A549 (cell line): ENCODE data around the gene CCDC187. TPM values are rescaled to one million over a fixed set of nuclear protein-coding genes. Genes with fewer than 3 reads are reported as not detected.

Experiments
- ATAC-seq, 2 experiments: fragments of 200-7000 bp in 1 of 2; fragments of >200 bp in 1 of 2; cut with Nextera tagmentation in 1 of 2; cut with Tn5 transposase in 1 of 2; 3 replicates each; pipeline versions ENCODE4 v1.8.0 to v1.9.1; 2018 to 2020; ENCODE audit warnings: mild to moderate bottlenecking in 1 of 2, moderate library complexity in 1 of 2
- CTCF ChIA-PET: fragments of 300-600 bp; sonication (Branson Sonifier 250); formaldehyde crosslinking; extraction: SDS; loops from one replicate; lab custom pipeline; 2021; ENCODE audit warnings: antibody characterized with exemption, inconsistent platforms; lab: Yijun Ruan, JAX
- POLR2A ChIA-PET: fragments of 350-600 bp; formaldehyde crosslinking; extraction: SDS; loops from one replicate; lab custom pipeline; 2021; ENCODE audit warnings: antibody characterized with exemption, inconsistent platforms; lab: Yijun Ruan, JAX
- DNase-seq, 2 experiments: peaks; one replicate each; pipeline versions ENCODE4 v3.0.0 to v3.0.0-alpha.2; 2011 to 2016; ENCODE audit warnings: low read depth in 1 of 2, low spot score in 1 of 2
- FAIRE-seq: peaks from 2 replicates; lab custom pipeline; 2011; peaks lifted over from hg19 to GRCh38; lab: Jason Lieb, UNC
- H3K27ac ChIP-seq, 2 experiments: fragments of >200 bp; sonication (Bioruptor Twin); formaldehyde crosslinking; 3 replicates each; pipeline ENCODE4 v1.5.1; 2016 to 2017
- H3K4me1 ChIP-seq: fragments of >200 bp; sonication (Bioruptor Twin); formaldehyde crosslinking; 3 replicates; pipeline ENCODE4 v1.6.1; 2016
- H3K4me2 ChIP-seq: fragments of >200 bp; sonication (Bioruptor Twin); formaldehyde crosslinking; 3 replicates; pipeline ENCODE4 v1.6.1; 2016
- H3K4me3 ChIP-seq: fragments of >200 bp; sonication (Bioruptor Twin); formaldehyde crosslinking; 3 replicates; pipeline ENCODE4 v1.5.1; 2016
- H3K9me3 ChIP-seq: fragments of >200 bp; sonication (Bioruptor Twin); formaldehyde crosslinking; 3 replicates; pipeline ENCODE4 v1.6.1; 2016
- BHLHE40 ChIP-seq: IDR thresholded peaks from 2 replicates; pipeline ENCODE4 v1.6.1; 2012; ENCODE audit warnings: low read depth, low read length, inconsistent platforms
- CBX2 ChIP-seq: fragments of 200-600 bp; sonication (generic); IDR thresholded peaks from 2 replicates; pipeline ENCODE4 v1.6.1; 2016; ENCODE audit warnings: low read depth, mild to moderate bottlenecking, borderline replicate concordance
- CHD4 ChIP-seq: fragments of 200-600 bp; sonication (generic); IDR thresholded peaks from 2 replicates; pipeline ENCODE4 v1.6.1; 2016; ENCODE audit warnings: antibody characterized with exemption, mild to moderate bottlenecking, borderline replicate concordance
- EP300 ChIP-seq, 2 experiments: fragments of >200 bp; sonication (Bioruptor Twin); formaldehyde crosslinking; IDR thresholded peaks; 2 replicates in 1 of 2; 3 replicates in 1 of 2; pipeline ENCODE4 v1.6.1; 2016 to 2017
- FOSB ChIP-seq: fragments of 250-450 bp; sonication (Bioruptor Pico); IDR thresholded peaks from 2 replicates; pipeline ENCODE4 v1.5.0; 2020; ENCODE audit warnings: mild to moderate bottlenecking, moderate library complexity
- FOSL2 ChIP-seq, 2 experiments: fragments of 450-650 bp in 1 of 2; fragments of >200 bp in 1 of 2; sonication (Bioruptor Twin) in 1 of 2; formaldehyde crosslinking; IDR thresholded peaks; 2 replicates each; pipeline versions ENCODE4 v1.5.0 to v1.6.1; 2016 to 2020; ENCODE audit warnings: mild to moderate bottlenecking in 1 of 2, moderate library complexity in 1 of 2
- GATA3 ChIP-seq: IDR thresholded peaks from 2 replicates; pipeline ENCODE4 v1.6.1; 2012; ENCODE audit warnings: borderline replicate concordance
- HDAC2 ChIP-seq: fragments of 200-600 bp; sonication (generic); IDR thresholded peaks from 2 replicates; pipeline ENCODE4 v1.6.1; 2016
- HEYL ChIP-seq: fragments of 250-450 bp; sonication (Bioruptor Pico); IDR thresholded peaks from 2 replicates; pipeline ENCODE4 v1.8.0; 2021; ENCODE audit warnings: mild to moderate bottlenecking, moderate library complexity
- HOXA7 ChIP-seq: fragments of 250-450 bp; sonication (Bioruptor Pico); IDR thresholded peaks from 2 replicates; pipeline ENCODE4 v1.5.0; 2020; ENCODE audit warnings: mild to moderate bottlenecking, moderate library complexity
- MAFK ChIP-seq: fragments of 450-650 bp; IDR thresholded peaks from 2 replicates; pipeline ENCODE4 v1.6.1; 2014; ENCODE audit not compliant: partially characterized antibody
- MYC ChIP-seq: IDR thresholded peaks from 2 replicates; pipeline ENCODE4 v1.6.1; 2012; ENCODE audit warnings: mild to moderate bottlenecking, inconsistent platforms, low read length, improper control_type of control experiment, borderline replicate concordance
- NR3C1 ChIP-seq: fragments of >200 bp; sonication (Bioruptor Twin); formaldehyde crosslinking; IDR thresholded peaks from 3 replicates; pipeline ENCODE4 v1.6.1; 2017
- RFX5 ChIP-seq: fragments of 450-650 bp; IDR thresholded peaks from 2 replicates; pipeline ENCODE4 v1.7.1; 2014; ENCODE audit warnings: antibody characterized with exemption, mild to moderate bottlenecking, moderate library complexity
- TFCP2L1 ChIP-seq: fragments of 250-450 bp; sonication (Bioruptor Pico); IDR thresholded peaks from 2 replicates; pipeline ENCODE4 v1.5.0; 2021; ENCODE audit warnings: mild to moderate bottlenecking
- TP53 ChIP-seq: fragments of 250-450 bp; sonication (Bioruptor Pico); IDR thresholded peaks from 2 replicates; pipeline ENCODE4 v1.5.0; 2021; ENCODE audit warnings: mild to moderate bottlenecking, moderate library complexity
- ZSCAN20 ChIP-seq: fragments of 250-450 bp; sonication (Bioruptor Pico); IDR thresholded peaks from 2 replicates; pipeline ENCODE4 v1.8.0; 2022; ENCODE audit warnings: mild to moderate bottlenecking, moderate library complexity
- WGBS: methylation state at CpG from one replicate; pipeline ENCODE4 v1.1.6; 2017; ENCODE audit errors: missing lambda C conversion rate; 5-methylcytosine and 5-hydroxymethylcytosine counted together
- polyA plus RNA-seq, 4 experiments: library from polyadenylated mRNA; depleted of rRNA in 3 of 4; stranded (reverse); fragments of >200 nt; fragmentation: RNase III in 1 of 4; extraction: RNeasy Plus Mini Kit Qiagen cat#74134 plus additional on column Dnase treatment in 1 of 4; gene quantifications; 2 replicates in 3 of 4; 3 replicates in 1 of 4; pipeline ENCODE4 v1.2.3, GENCODE V29; 2011 to 2017
- TF ChIP-seq, protein P1 (sequence below): IDR thresholded peaks from 2 replicates; pipeline ENCODE4 v1.6.1; 2012
- TF ChIP-seq, protein P2 (sequence below): fragments of 150-350 bp; IDR thresholded peaks from 2 replicates; pipeline ENCODE4 v1.6.1; 2014; ENCODE audit warnings: low read depth, mild to moderate bottlenecking, low read length
- TF ChIP-seq, protein P3 (sequence below): fragments of >200 bp; sonication (Bioruptor Twin); formaldehyde crosslinking; IDR thresholded peaks from 2 replicates; pipeline ENCODE4 v1.6.1; 2016
- TF ChIP-seq, protein P4 (sequence below): fragments of 200-600 bp; sonication (generic); IDR thresholded peaks from 2 replicates; pipeline ENCODE4 v1.6.1; 2016; ENCODE audit warnings: antibody characterized with exemption, mild to moderate bottlenecking, moderate library complexity
- TF ChIP-seq, protein P5 (sequence below): fragments of 450-650 bp; IDR thresholded peaks from 2 replicates; pipeline ENCODE4 v1.6.1; 2014; ENCODE audit warnings: antibody characterized with exemption

CCDC187 gene
- polyA plus RNA-seq, 2 of the 4 experiments (the other 2 are of a cell fraction), result under 0.01 TPM; not detected in 1

DNA sequence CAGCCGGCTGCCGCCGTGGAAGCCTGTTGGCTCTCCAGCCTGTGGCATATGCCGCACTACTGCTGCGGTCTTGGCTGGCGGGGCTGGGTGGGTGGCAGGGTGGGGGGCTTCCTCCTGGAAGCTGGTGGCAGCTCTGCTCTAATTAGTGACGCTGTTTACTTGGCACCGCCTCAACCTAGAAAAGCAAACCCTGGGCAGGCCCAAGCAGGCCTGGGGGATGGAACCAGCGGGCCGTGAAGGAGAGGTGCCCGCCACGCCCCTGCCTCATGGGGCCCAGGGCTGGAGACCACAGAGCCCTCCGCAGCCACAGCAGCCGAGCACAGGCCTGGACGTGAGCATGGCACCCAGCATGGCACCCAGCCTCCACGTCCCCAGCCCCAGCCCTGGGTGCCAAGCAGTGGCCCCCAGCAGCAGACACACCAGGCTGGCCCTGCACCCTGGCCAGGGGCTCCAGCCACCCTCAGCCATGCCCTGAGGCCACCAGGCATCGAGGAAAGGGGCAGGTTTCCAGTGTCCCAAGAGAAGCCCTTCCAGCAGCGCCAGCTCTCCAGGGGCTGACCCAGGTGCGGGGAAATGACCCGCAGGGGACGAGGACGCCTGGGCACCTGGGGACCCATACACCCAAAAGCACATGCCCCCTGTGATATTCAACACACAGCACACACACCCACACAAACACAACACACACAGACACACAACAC, 5.4 kb upstream of the CCDC187 start:
- DNase-seq (no peak), ATAC-seq (no peak), FAIRE-seq (no peak)
- no peak for TF ChIP-seq FOSL2 (IDR thresholded peaks at IDR 0.05)
- TF ChIP-seq FOSL2 (CRISPR knock-in tag; IDR thresholded peaks at IDR 0.05), result no peak
- TF ChIP-seq HOXA7, result no peak
- TF ChIP-seq, protein P1, sequence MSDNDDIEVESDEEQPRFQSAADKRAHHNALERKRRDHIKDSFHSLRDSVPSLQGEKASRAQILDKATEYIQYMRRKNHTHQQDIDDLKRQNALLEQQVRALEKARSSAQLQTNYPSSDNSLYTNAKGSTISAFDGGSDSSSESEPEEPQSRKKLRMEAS, result no peak
- no peak for TF ChIP-seq CBX2
- TF ChIP-seq, protein P2, sequence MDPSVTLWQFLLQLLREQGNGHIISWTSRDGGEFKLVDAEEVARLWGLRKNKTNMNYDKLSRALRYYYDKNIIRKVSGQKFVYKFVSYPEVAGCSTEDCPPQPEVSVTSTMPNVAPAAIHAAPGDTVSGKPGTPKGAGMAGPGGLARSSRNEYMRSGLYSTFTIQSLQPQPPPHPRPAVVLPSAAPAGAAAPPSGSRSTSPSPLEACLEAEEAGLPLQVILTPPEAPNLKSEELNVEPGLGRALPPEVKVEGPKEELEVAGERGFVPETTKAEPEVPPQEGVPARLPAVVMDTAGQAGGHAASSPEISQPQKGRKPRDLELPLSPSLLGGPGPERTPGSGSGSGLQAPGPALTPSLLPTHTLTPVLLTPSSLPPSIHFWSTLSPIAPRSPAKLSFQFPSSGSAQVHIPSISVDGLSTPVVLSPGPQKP, result no peak
- TF ChIP-seq, protein P3, sequence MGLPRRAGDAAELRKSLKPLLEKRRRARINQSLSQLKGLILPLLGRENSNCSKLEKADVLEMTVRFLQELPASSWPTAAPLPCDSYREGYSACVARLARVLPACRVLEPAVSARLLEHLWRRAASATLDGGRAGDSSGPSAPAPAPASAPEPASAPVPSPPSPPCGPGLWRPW, result no peak
- TF ChIP-seq MAFK, result no peak
- TF ChIP-seq, protein P4, sequence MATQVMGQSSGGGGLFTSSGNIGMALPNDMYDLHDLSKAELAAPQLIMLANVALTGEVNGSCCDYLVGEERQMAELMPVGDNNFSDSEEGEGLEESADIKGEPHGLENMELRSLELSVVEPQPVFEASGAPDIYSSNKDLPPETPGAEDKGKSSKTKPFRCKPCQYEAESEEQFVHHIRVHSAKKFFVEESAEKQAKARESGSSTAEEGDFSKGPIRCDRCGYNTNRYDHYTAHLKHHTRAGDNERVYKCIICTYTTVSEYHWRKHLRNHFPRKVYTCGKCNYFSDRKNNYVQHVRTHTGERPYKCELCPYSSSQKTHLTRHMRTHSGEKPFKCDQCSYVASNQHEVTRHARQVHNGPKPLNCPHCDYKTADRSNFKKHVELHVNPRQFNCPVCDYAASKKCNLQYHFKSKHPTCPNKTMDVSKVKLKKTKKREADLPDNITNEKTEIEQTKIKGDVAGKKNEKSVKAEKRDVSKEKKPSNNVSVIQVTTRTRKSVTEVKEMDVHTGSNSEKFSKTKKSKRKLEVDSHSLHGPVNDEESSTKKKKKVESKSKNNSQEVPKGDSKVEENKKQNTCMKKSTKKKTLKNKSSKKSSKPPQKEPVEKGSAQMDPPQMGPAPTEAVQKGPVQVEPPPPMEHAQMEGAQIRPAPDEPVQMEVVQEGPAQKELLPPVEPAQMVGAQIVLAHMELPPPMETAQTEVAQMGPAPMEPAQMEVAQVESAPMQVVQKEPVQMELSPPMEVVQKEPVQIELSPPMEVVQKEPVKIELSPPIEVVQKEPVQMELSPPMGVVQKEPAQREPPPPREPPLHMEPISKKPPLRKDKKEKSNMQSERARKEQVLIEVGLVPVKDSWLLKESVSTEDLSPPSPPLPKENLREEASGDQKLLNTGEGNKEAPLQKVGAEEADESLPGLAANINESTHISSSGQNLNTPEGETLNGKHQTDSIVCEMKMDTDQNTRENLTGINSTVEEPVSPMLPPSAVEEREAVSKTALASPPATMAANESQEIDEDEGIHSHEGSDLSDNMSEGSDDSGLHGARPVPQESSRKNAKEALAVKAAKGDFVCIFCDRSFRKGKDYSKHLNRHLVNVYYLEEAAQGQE, result no peak
- TF ChIP-seq, protein P5, sequence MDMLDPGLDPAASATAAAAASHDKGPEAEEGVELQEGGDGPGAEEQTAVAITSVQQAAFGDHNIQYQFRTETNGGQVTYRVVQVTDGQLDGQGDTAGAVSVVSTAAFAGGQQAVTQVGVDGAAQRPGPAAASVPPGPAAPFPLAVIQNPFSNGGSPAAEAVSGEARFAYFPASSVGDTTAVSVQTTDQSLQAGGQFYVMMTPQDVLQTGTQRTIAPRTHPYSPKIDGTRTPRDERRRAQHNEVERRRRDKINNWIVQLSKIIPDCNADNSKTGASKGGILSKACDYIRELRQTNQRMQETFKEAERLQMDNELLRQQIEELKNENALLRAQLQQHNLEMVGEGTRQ, result no peak
- no peak for TF ChIP-seq EP300 (IDR thresholded peaks at IDR 0.05)
- TF ChIP-seq NR3C1, result no peak
- TF ChIP-seq MYC, result no peak
- TF ChIP-seq GATA3, result no peak
- no peak for TF ChIP-seq CHD4
- TF ChIP-seq TP53 (CRISPR knock-in tag), result no peak
- no peak for TF ChIP-seq HDAC2
- no peak for TF ChIP-seq BHLHE40
- ChIA-PET CTCF (no interaction called here), POLR2A (no interaction called here)
- Histone ChIP-seq H3K4me3 (no peak overlapping the region), H3K4me1 (peaks cover 8% of the 10 kb centered on the region; the same call in 2 of the 3 replicates), H3K9me3 (peaks cover under 1% of the 10 kb centered on the region; the same call in 1 of the 3 replicates), H3K4me2 (no peak overlapping the region), H3K27ac (no peak overlapping the region)
- WGBS, result 69% methylated on average over 8 of the region's 22 CpGs

DNA sequence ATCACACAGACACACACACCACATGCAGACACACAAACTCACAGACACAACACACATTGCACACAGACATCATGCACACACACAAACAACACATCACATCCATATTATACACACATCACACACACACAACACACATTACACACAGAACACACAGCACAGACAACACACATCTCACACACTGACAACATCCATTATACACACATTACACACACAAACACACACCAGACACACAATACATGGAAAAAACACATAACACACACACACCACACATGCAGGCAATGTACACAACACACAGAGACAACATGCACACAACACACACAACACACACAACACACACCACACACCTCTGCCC, 4.8 kb upstream of the CCDC187 start:
- no peak for ATAC-seq
- H3K27ac ChIP-seq, result no peak overlapping the region
- FAIRE-seq, result no peak
- CTCF ChIA-PET, result no interaction called here
- no peaks in the 10 kb centered on the region for H3K9me3 ChIP-seq
- no peak for DNase-seq
- H3K4me1 ChIP-seq, result peaks cover 8% of the 10 kb centered on the region; the same call in 2 of the 3 replicates
- POLR2A ChIA-PET, result no interaction called here
- no peak overlapping the region for H3K4me2 ChIP-seq
- no peak overlapping the region for H3K4me3 ChIP-seq
- TF ChIP-seq ZSCAN20 (CRISPR knock-in tag) (no peak), TP53 (CRISPR knock-in tag) (no peak), RFX5 (no peak), FOSB (CRISPR knock-in tag) (no peak), HEYL (CRISPR knock-in tag) (no peak), TFCP2L1 (no peak)
